Glomerular endothelial cell (primary cell): Measurements from ENCODE around the gene TMED10. TPM values are rescaled to one million over a fixed set of nuclear protein-coding genes. Genes with fewer than 3 reads are reported as not detected.

Experiments used
- DNase-seq: peaks from one replicate; pipeline ENCODE4 v3.0.0-alpha.2; 2011; ENCODE audit warnings: low read depth, low spot score; ENCODE audit errors: extremely low read depth
- total RNA-seq: library from RNA; depleted of rRNA; stranded (reverse); fragments of >200 nt; gene quantifications from 2 replicates; pipeline ENCODE4 v1.2.3, GENCODE V29; 2015

TMED10 gene
- total RNA-seq, 1 donor from 2014 or later = 244 TPM

DNA sequence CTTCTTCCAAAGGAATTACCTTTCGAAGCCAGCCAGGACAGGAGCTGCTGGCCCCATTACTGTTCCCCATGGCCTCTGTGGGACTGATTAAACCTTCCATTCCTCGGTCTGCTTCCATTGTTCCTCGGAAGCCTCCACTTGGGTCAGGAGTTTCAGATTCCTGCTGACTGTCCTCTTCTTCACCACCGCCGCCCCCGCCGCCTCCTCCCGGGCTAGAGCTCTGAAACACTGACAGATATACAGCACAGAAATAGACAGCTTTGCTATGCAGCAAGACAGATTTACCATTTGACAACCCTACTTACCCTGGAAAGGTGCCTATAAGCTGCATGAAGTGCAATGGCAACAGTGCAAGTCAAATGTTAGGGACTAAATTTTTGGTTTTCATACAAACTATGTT is 85.2 kb downstream of the TMED10 start:
- DNase-seq = no peak

DNA sequence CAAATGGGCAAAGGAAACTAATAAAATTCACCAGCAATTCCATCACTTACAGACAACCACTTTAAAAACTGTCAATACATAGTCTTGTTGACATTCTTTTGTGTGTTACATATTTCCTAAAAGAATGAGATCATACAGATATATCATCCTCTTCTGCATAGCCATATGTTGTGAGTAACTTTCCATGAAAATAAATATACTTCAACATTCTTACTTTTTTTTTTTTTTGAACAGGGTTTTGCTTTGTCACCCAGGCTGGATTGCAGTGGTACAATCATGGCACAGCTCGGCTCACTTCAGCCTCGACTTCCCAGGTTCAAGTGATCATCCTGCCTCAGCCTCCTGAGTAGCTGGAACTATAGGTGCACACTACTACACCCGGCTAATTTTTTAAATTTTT is 86.1 kb downstream of the TMED10 start:
- DNase-seq = no peak

DNA sequence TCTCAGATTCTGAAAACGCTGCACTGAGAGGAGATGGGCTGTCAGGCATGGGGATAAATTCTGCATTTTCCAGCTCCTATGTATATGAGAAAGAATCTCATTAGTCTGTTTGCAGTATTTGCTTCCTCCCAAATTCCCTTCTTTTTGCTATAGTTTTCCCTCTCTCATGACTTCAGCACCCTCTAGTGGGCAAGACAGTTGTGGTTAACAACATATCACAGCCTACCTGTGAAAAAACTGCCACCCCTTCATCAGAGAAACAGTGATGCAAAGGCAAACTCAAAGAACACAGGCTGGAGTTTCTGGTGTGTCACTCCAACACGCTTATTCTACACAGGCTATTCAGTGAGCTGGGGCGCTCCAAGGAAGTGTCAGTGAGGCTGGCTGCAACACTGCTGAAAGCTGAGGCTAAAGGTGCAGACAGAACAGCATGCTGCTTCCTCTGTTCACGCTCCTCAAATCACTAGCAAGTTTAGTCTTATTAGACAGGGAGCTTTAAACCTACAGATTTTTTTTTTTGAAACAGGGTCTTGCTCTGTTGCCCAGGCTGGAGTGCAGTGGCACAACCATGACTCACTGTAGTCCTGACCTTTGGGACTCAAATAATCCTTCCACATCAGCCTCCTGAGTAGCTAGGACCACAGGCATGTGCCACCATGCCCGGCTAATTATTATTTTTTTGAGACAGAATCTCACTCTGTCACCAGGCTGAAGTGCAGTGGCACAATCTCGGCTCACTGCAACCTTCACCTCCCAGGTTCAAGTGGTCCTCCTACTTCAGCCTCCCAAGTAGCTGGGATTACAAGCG is 87.6 kb downstream of the TMED10 start:
- peak; percentile 37 for DNase-seq

DNA sequence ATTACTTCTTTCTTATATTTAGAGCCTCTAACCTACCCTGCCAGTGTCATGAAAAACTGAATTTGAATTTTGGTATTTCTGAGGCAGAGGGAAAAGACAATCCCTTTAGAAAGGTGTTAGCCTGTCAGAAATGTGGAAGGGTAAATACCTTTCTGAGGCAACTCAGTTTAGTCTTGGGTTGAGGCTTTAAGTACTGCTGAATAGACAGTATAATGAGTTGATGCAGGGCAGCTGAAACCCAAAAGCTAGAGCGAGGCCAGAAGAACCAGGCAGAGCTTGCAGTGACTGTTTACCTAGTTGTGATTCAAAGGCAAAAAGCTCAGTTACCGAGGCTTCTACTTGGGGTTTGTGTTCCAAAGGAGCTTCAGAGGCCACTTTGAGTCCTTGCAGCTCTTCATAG is 88.3 kb downstream of the TMED10 start:
- no peak for DNase-seq

GRCh38 chr14:75084513-75084912 is 91.9 kb downstream of the TMED10 start:
- DNase-seq = no peak

GRCh38 chr14:75083271-75083670 is 93.1 kb downstream of the TMED10 start:
- no peak for DNase-seq

GRCh38 chr14:75081660-75082229 is 94.7 kb downstream of the TMED10 start:
- DNase-seq = no peak

Other genes with a start within 250 kb of the TMED10 start
- gene PGF, start 221.0 kb downstream of the TMED10 start, total RNA-seq = 373 and 529 TPM in 2 replicates
- gene EIF2B2, start 173.7 kb downstream of the TMED10 start, total RNA-seq = 118 and 158 TPM in 2 replicates
- 12.5 and 13.6 TPM in 2 replicates for gene MLH3, start 125.1 kb downstream of the TMED10 start, total RNA-seq
- 8.2 and 13.3 TPM in 2 replicates for gene ACYP1, start 112.6 kb downstream of the TMED10 start, total RNA-seq
- gene ZC2HC1C, start 107.0 kb downstream of the TMED10 start, total RNA-seq = 0.93 and 1.5 TPM in 2 replicates
- 29.3 and 35.8 TPM in 2 replicates for gene NEK9, start 49.6 kb downstream of the TMED10 start, total RNA-seq
- gene FOS, start 102.2 kb upstream of the TMED10 start, total RNA-seq = 5.9 and 79.9 TPM in 2 replicates